Motor neuron (in vitro differentiated cells): ENCODE results near the gene ABCA2. TPM values are rescaled to one million over a fixed set of nuclear protein-coding genes. Genes with fewer than 3 reads are reported as not detected.

ENCODE experiments used
- ATAC-seq, 8 experiments: fragments of 200-7000 bp; cut with Tn5 transposase; replicated peaks in 6 of 8; 2 replicates each; pipeline ENCODE4 v1.8.0; 2021; ENCODE audit warnings: mild to moderate bottlenecking in 8 of 8, moderate library complexity in 8 of 8
- H3K27ac ChIP-seq, 2 donors: fragments of 250-450 bp; sonication (Bioruptor Pico); 2 replicates each; pipeline ENCODE4 v1.9.0; 2021; ENCODE audit warnings: antibody characterized with exemption in 2 of 2, mild to moderate bottlenecking in 2 of 2, moderate library complexity in 1 of 2
- H3K4me1 ChIP-seq, 2 donors: fragments of 250-450 bp; sonication (Bioruptor Pico); replicated peaks in 1 of 2; 2 replicates each; pipeline ENCODE4 v1.6.1; 2021; ENCODE audit warnings: antibody characterized with exemption in 2 of 2, mild to moderate bottlenecking in 2 of 2, moderate library complexity in 1 of 2
- H3K4me3 ChIP-seq, 5 donors: fragments of 250-450 bp; sonication (Bioruptor Pico); 2 replicates each; pipeline ENCODE4 v1.9.0; 2021; ENCODE audit warnings: antibody characterized with exemption in 5 of 5, mild to moderate bottlenecking in 5 of 5, moderate library complexity in 4 of 5
- WGBS, 10 experiments: fragments of 450-650 bp; shearing (Covaris generic); methylation state at CpG; one replicate each; pipeline ENCODE4 v1.0.0; 2022; 5-methylcytosine and 5-hydroxymethylcytosine counted together
- in situ Hi-C, 9 experiments: fragments of 400-800 bp; cut with MboI; loops; one replicate each; pipeline ENCODE4 v1.15.0; 2021; ENCODE audit warnings: low sequenced_read_pairs in 9 of 9, low pct_unique_long_range_greater_than_20kb in 2 of 9; ENCODE audit not compliant: unreplicated experiment in 9 of 9
- total RNA-seq, 8 experiments: library from RNA; unstranded; fragments of 300-600 nt; gene quantifications; 2 replicates each; pipeline versions ENCODE4 v1.2.3 to v1.2.4, GENCODE V29; 2022

The ABCA2 gene
- total RNA-seq, 8 experiments from 2014 or later = 8.1 to 27.9 (median 18.0) TPM

- H3K27ac ChIP-seq = no peak overlapping the region
- ATAC-seq = peak in 3 of 8 experiments; percentile 1 to 36 (median 33)
- 0 to 30% methylated on average over 6 of the region's 72 CpGs; no CpG with 5 or more reads in 8 of the 10 experiments for WGBS, 10 experiments
- peaks cover 15 to 30% of the 10 kb centered on the region in 2 donors for H3K4me1 ChIP-seq
- in situ Hi-C loops = loop anchor here in 7 of 9 experiments (25.0 kb wide), 1 partner anchor 262 kb away; the partner anchor contains the start of genes CCDC183 (in 7 of the 7) and TMEM141 (in 7 of the 7)
- peak overlapping the region in 1 of 5 donors; percentile 18 for H3K4me3 ChIP-seq
These were observed 20.9 kb upstream of the ABCA2 start for GRCh38 chr9:137048655-137049543.

GRCh38 chr9:137046088-137046787, 18.2 kb upstream of the ABCA2 start, which contains the start of gene NPDC1:
Gene NPDC1, minus strand, starts transcription at chr9:137046177. Its CDS starts 188 bp downstream, at chr9:137045989.
- in situ Hi-C loops = loop anchor here in 7 of 9 experiments (25.0 kb wide), 1 partner anchor 259 kb away; the partner anchor contains the start of genes CCDC183 (in 7 of the 7) and TMEM141 (in 7 of the 7)

GRCh38 chr9:137045294-137046087, 17.5 kb upstream of the ABCA2 start:
- in situ Hi-C loops = loop anchor here in 7 of 9 experiments (25.0 kb wide), 1 partner anchor 258 kb away; the partner anchor contains the start of genes CCDC183 (in 7 of the 7) and TMEM141 (in 7 of the 7)
- 0 to 56% (median 4%) methylated on average over 5 to 19 of the region's 96 CpGs; no CpG with 5 or more reads in 7 of the 10 experiments for WGBS, 10 experiments
- Histone ChIP-seq H3K4me3 (peak overlapping the region; percentile 45 to 80 (median 67)), H3K27ac (peak overlapping the region; percentile 11 to 68), H3K4me1 (peaks cover 18 to 23% of the 10 kb centered on the region in 2 donors)
- ATAC-seq = peak; percentile 24 to 80 (median 40)

More at GRCh38 chr9:137046088-137046787, 18.2 kb upstream of the ABCA2 start, which contains the start of gene NPDC1:
- peak; percentile 21 to 80 (median 74) for ATAC-seq
- peaks cover 18 to 23% of the 10 kb centered on the region in 2 donors for H3K4me1 ChIP-seq
- WGBS, 10 experiments = 0 to 7% (median 0%) methylated on average over 3 to 10 of the region's 57 CpGs; no CpG with 5 or more reads in 5 of the 10 experiments
- H3K27ac ChIP-seq = peak within 1 kb of the TSS; percentile 11 to 68
- peak within 1 kb of the TSS; percentile 45 to 80 (median 67) for H3K4me3 ChIP-seq

- Histone ChIP-seq H3K27ac (no peak overlapping the region), H3K4me3 (peak overlapping the region; percentile 45 to 80 (median 67)), H3K4me1 (peaks cover 18 to 22% of the 10 kb centered on the region in 2 donors)
- peak in 1 of 8 experiments; percentile 9 for ATAC-seq
- 28 to 66% (median 41%) methylated on average over 1 to 8 of the region's 18 CpGs; no CpG with 5 or more reads in 4 of the 10 experiments for WGBS, 10 experiments
- in situ Hi-C loops = loop anchor here in 7 of 9 experiments (25.0 kb wide), 1 partner anchor 257 kb away; the partner anchor contains the start of genes CCDC183 (in 7 of the 7) and TMEM141 (in 7 of the 7)
These were observed 16.6 kb upstream of the ABCA2 start for GRCh38 chr9:137044502-137045177.

- H3K4me1 ChIP-seq = peaks cover 18 to 19% of the 10 kb centered on the region in 2 donors
- in situ Hi-C loops = loop anchor here in 7 of 9 experiments (25.0 kb wide), 1 partner anchor 257 kb away; the partner anchor contains the start of genes CCDC183 (in 7 of the 7) and TMEM141 (in 7 of the 7)
- no peak for ATAC-seq
These were observed 16.0 kb upstream of the ABCA2 start for GRCh38 chr9:137044037-137044436.

GRCh38 chr9:137042751-137043727, 15.0 kb upstream of the ABCA2 start:
- Histone ChIP-seq H3K27ac (no peak overlapping the region), H3K4me3 (no peak overlapping the region), H3K4me1 (peaks cover 14 to 15% of the 10 kb centered on the region in 2 donors)
- no peak for ATAC-seq
- in situ Hi-C loops = loop anchor here in 7 of 9 experiments (25.0 kb wide), 1 partner anchor 256 kb away; the partner anchor contains the start of genes CCDC183 (in 7 of the 7) and TMEM141 (in 7 of the 7)
- 67 to 100% (median 94%) methylated on average over 1 to 5 of the region's 36 CpGs; no CpG with 5 or more reads in 5 of the 10 experiments for WGBS, 10 experiments

More at GRCh38 chr9:137044037-137044436, 16.0 kb upstream of the ABCA2 start:
- Histone ChIP-seq H3K27ac (no peak overlapping the region), H3K4me3 (peak overlapping the region in 2 of 5 donors; percentile 45 to 63)
- 48 to 94% (median 76%) methylated on average over 2 to 6 of the region's 12 CpGs; no CpG with 5 or more reads in 7 of the 10 experiments for WGBS, 10 experiments

- Histone ChIP-seq H3K27ac (no peak overlapping the region), H3K4me1 (peaks cover 14 to 15% of the 10 kb centered on the region in 2 donors), H3K4me3 (no peak overlapping the region)
- in situ Hi-C loops = loop anchor here in 7 of 9 experiments (25.0 kb wide), 1 partner anchor 254 kb away; the partner anchor contains the start of genes CCDC183 (in 7 of the 7) and TMEM141 (in 7 of the 7)
- 40% methylated on average over 1 to 4 of the region's 16 CpGs; no CpG with 5 or more reads in 8 of the 10 experiments for WGBS, 10 experiments
- ATAC-seq = peak in 5 of 8 experiments; percentile 11 to 32 (median 18)
These were observed 13.1 kb upstream of the ABCA2 start for GRCh38 chr9:137041124-137041523.

GRCh38 chr9:137040568-137040967, 12.5 kb upstream of the ABCA2 start:
- WGBS, 10 experiments = no CpG with 5 or more reads among the region's 23 CpGs
- Histone ChIP-seq H3K27ac (no peak overlapping the region), H3K4me3 (no peak overlapping the region), H3K4me1 (peaks cover 14 to 15% of the 10 kb centered on the region in 2 donors)
- in situ Hi-C loops = loop anchor here in 7 of 9 experiments (25.0 kb wide), 1 partner anchor 253 kb away; the partner anchor contains the start of genes CCDC183 (in 7 of the 7) and TMEM141 (in 7 of the 7)
- ATAC-seq = peak in 3 of 8 experiments; percentile 1 to 5 (median 2)

- in situ Hi-C loops = loop anchor here in 7 of 9 experiments (25.0 kb wide), 1 partner anchor 252 kb away; the partner anchor contains the start of genes CCDC183 (in 7 of the 7) and TMEM141 (in 7 of the 7)
- no peak for ATAC-seq
- peaks cover 14% of the 10 kb centered on the region in 2 donors for H3K4me1 ChIP-seq
These were observed 11.8 kb upstream of the ABCA2 start for GRCh38 chr9:137039611-137040366.

More at GRCh38 chr9:137039611-137040366, 11.8 kb upstream of the ABCA2 start:
- WGBS, 10 experiments = 33 to 100% (median 80%) methylated on average over 1 to 6 of the region's 32 CpGs; no CpG with 5 or more reads in 5 of the 10 experiments
- H3K27ac ChIP-seq = no peak overlapping the region
- H3K4me3 ChIP-seq = no peak overlapping the region
